Measurements from ENCODE around the gene TMTC3.

TMTC3 gene

GRCh38 chr12:88144546-88145468 lies 2.7 kb downstream of the TMTC3 start:
- ATAC-seq (no peak), DNase-seq (no peak)
- Mint-ChIP-seq H3K27ac (no peak overlapping the region), H3K27me3 (no peaks in the 10 kb centered on the region), H3K4me3 (no peak overlapping the region), H3K4me1 (peaks cover 37% of the 10 kb centered on the region), H3K9me3 (no peaks in the 10 kb centered on the region)

- Mint-ChIP-seq H3K4me1 (peaks cover 37% of the 10 kb centered on the region), H3K27me3 (no peaks in the 10 kb centered on the region), H3K27ac (no peak overlapping the region), H3K4me3 (no peak overlapping the region), H3K9me3 (no peaks in the 10 kb centered on the region)
- ATAC-seq (no peak), DNase-seq (no peak)
These were observed 3.7 kb downstream of the TMTC3 start for GRCh38 chr12:88145567-88146505.

- ATAC-seq (no peak), DNase-seq (no peak)
- H3K27ac Mint-ChIP-seq, result no peak overlapping the region
- peaks cover 22% of the 10 kb centered on the region for H3K4me1 Mint-ChIP-seq
- no peaks in the 10 kb centered on the region for H3K27me3 Mint-ChIP-seq
- H3K9me3 Mint-ChIP-seq, result no peaks in the 10 kb centered on the region
- H3K4me3 Mint-ChIP-seq, result no peak overlapping the region
These were observed 8.0 kb downstream of the TMTC3 start for GRCh38 chr12:88150063-88150462.

GRCh38 chr12:88153959-88154358 lies 11.9 kb downstream of the TMTC3 start:
- H3K4me1 Mint-ChIP-seq, result peaks cover 8% of the 10 kb centered on the region
- no peak overlapping the region for H3K4me3 Mint-ChIP-seq
- DNase-seq (no peak), ATAC-seq (no peak)
- no peaks in the 10 kb centered on the region for H3K27me3 Mint-ChIP-seq
- H3K27ac Mint-ChIP-seq, result no peak overlapping the region
- H3K9me3 Mint-ChIP-seq, result no peaks in the 10 kb centered on the region

- H3K4me3 Mint-ChIP-seq, result no peak overlapping the region
These were observed 14.1 kb downstream of the TMTC3 start for GRCh38 chr12:88156075-88156654.

GRCh38 chr12:88163371-88163770 lies 21.3 kb downstream of the TMTC3 start:
- ATAC-seq, result no peak
- Mint-ChIP-seq H3K4me3 (no peak overlapping the region), H3K9me3 (no peaks in the 10 kb centered on the region), H3K27ac (peak overlapping the region in 1 of 2 donors; percentile 64), H3K4me1 (no peaks in the 10 kb centered on the region), H3K27me3 (no peaks in the 10 kb centered on the region)
- DNase-seq, result no peak

More at GRCh38 chr12:88156075-88156654, 14.1 kb downstream of the TMTC3 start:
- H3K27me3 Mint-ChIP-seq, result no peaks in the 10 kb centered on the region
- ATAC-seq (no peak), DNase-seq (no peak)
- peaks cover 8% of the 10 kb centered on the region for H3K4me1 Mint-ChIP-seq
- peak overlapping the region in 1 of 2 donors; percentile 55 for H3K27ac Mint-ChIP-seq
- no peaks in the 10 kb centered on the region for H3K9me3 Mint-ChIP-seq

GRCh38 chr12:88166179-88166578 lies 24.1 kb downstream of the TMTC3 start:
- H3K27me3 Mint-ChIP-seq, result no peaks in the 10 kb centered on the region

GRCh38 chr12:88167384-88167783 lies 25.3 kb downstream of the TMTC3 start:
- ATAC-seq (no peak), DNase-seq (no peak)
- H3K27ac Mint-ChIP-seq, result no peak overlapping the region
- H3K4me3 Mint-ChIP-seq, result no peak overlapping the region
- no peaks in the 10 kb centered on the region for H3K9me3 Mint-ChIP-seq
- no peaks in the 10 kb centered on the region for H3K27me3 Mint-ChIP-seq
- no peaks in the 10 kb centered on the region for H3K4me1 Mint-ChIP-seq

More at GRCh38 chr12:88166179-88166578, 24.1 kb downstream of the TMTC3 start:
- ATAC-seq (no peak), DNase-seq (no peak)
- H3K9me3 Mint-ChIP-seq, result no peaks in the 10 kb centered on the region
- H3K4me3 Mint-ChIP-seq, result no peak overlapping the region
- no peak overlapping the region for H3K27ac Mint-ChIP-seq
- H3K4me1 Mint-ChIP-seq, result no peaks in the 10 kb centered on the region

- H3K27ac Mint-ChIP-seq, result no peak overlapping the region
- no peak for DNase-seq
- no peak for ATAC-seq
- no peaks in the 10 kb centered on the region for H3K4me1 Mint-ChIP-seq
- H3K4me3 Mint-ChIP-seq, result no peak overlapping the region
- no peaks in the 10 kb centered on the region for H3K27me3 Mint-ChIP-seq
- H3K9me3 Mint-ChIP-seq, result no peaks in the 10 kb centered on the region
These were observed 30.8 kb downstream of the TMTC3 start for GRCh38 chr12:88172844-88173407.

GRCh38 chr12:88175544-88175943 lies 33.4 kb downstream of the TMTC3 start:
- no peaks in the 10 kb centered on the region for H3K4me1 Mint-ChIP-seq
- ATAC-seq (no peak), DNase-seq (no peak)
- no peak overlapping the region for H3K4me3 Mint-ChIP-seq
- H3K27ac Mint-ChIP-seq, result no peak overlapping the region
- no peaks in the 10 kb centered on the region for H3K9me3 Mint-ChIP-seq
- no peaks in the 10 kb centered on the region for H3K27me3 Mint-ChIP-seq

GRCh38 chr12:88179436-88180014 lies 37.4 kb downstream of the TMTC3 start:
- peaks cover 0 to 4% of the 10 kb centered on the region in 2 donors for H3K9me3 Mint-ChIP-seq
- no peak overlapping the region for H3K27ac Mint-ChIP-seq
- no peak overlapping the region for H3K4me3 Mint-ChIP-seq
- H3K4me1 Mint-ChIP-seq, result no peaks in the 10 kb centered on the region
- H3K27me3 Mint-ChIP-seq, result no peaks in the 10 kb centered on the region
- ATAC-seq (no peak), DNase-seq (no peak)

- Mint-ChIP-seq H3K27me3 (no peaks in the 10 kb centered on the region), H3K4me3 (no peak overlapping the region), H3K27ac (no peak overlapping the region), H3K4me1 (no peaks in the 10 kb centered on the region), H3K9me3 (peaks cover 0 to 4% of the 10 kb centered on the region in 2 donors)
- ATAC-seq, result no peak
- DNase-seq, result no peak
These were observed 39.8 kb downstream of the TMTC3 start for GRCh38 chr12:88181881-88182280.

- ATAC-seq, result no peak
- H3K4me3 Mint-ChIP-seq, result no peak overlapping the region
- no peak overlapping the region for H3K27ac Mint-ChIP-seq
- peaks cover 0 to 4% of the 10 kb centered on the region in 2 donors for H3K9me3 Mint-ChIP-seq
- H3K27me3 Mint-ChIP-seq, result no peaks in the 10 kb centered on the region
- no peak for DNase-seq
- H3K4me1 Mint-ChIP-seq, result no peaks in the 10 kb centered on the region
These were observed 40.3 kb downstream of the TMTC3 start for GRCh38 chr12:88182416-88182815.

- Mint-ChIP-seq H3K4me1 (no peaks in the 10 kb centered on the region), H3K27me3 (no peaks in the 10 kb centered on the region), H3K4me3 (no peak overlapping the region), H3K9me3 (peaks cover 0 to 4% of the 10 kb centered on the region in 2 donors), H3K27ac (no peak overlapping the region)
- ATAC-seq (no peak), DNase-seq (no peak)
These were observed 42.1 kb downstream of the TMTC3 start for GRCh38 chr12:88184196-88184595.

- H3K27me3 Mint-ChIP-seq, result no peaks in the 10 kb centered on the region
- no peak for DNase-seq
- ATAC-seq, result no peak
- H3K4me1 Mint-ChIP-seq, result no peaks in the 10 kb centered on the region
- H3K27ac Mint-ChIP-seq, result no peak overlapping the region
- peaks cover 0 to 4% of the 10 kb centered on the region in 2 donors for H3K9me3 Mint-ChIP-seq
- no peak overlapping the region for H3K4me3 Mint-ChIP-seq
These were observed 43.2 kb downstream of the TMTC3 start for GRCh38 chr12:88185279-88185678.
